ENCODE data around the gene EVX1.

Gene EVX1

GRCh38 chr7:27262121-27262520, 19.5 kb downstream of the EVX1 start:
- TF ChIP-seq FOXM1 (IDR thresholded peaks at IDR 0.05; ENCODE audit: borderline replicate concordance, low read depth) (no peak), TEAD4 (IDR thresholded peaks at IDR 0.05) (no peak), RAD21 (IDR thresholded peaks at IDR 0.05; ENCODE audit: low read depth) (no peak), REST (IDR thresholded peaks at IDR 0.05; ENCODE audit: low read depth) (no peak), ZBTB7A (IDR thresholded peaks at IDR 0.05; ENCODE audit: low read depth) (no peak), EGR1 (IDR thresholded peaks at IDR 0.05) (no peak), TAF1 (IDR thresholded peaks at IDR 0.05; ENCODE audit: low read depth) (no peak), USF1 (IDR thresholded peaks at IDR 0.05) (no peak), EP300 (IDR thresholded peaks at IDR 0.05; ENCODE audit: borderline replicate concordance) (no peak)

DNA sequence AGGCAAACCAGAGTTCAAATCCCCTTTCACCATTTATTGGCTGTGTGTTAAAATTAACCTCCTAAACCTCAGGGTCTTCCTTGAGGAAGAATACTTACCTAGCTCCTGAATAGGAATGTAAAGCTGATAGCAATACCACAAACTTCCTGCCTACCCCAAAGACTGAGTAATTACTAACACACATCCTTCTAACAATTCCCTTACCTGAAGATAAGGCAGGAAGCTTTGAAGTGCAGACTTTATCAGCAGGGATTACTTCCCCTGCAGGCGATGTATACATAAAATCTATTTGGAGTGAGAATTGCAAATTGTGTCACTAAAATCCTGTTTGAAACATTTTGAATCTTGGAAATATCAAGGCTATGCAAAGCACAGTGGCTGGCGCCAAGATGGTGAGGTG, 21.2 kb downstream of the EVX1 start:
- TF ChIP-seq NFIC (IDR thresholded peaks at IDR 0.05) (no peak), TEAD4 (IDR thresholded peaks at IDR 0.05) (no peak), EP300 (IDR thresholded peaks at IDR 0.05; ENCODE audit: borderline replicate concordance) (no peak), ZBTB7A (IDR thresholded peaks at IDR 0.05; ENCODE audit: low read depth) (no peak), EGR1 (IDR thresholded peaks at IDR 0.05) (no peak), REST (IDR thresholded peaks at IDR 0.05; ENCODE audit: low read depth) (no peak)
- TF ChIP-seq, protein P1, sequence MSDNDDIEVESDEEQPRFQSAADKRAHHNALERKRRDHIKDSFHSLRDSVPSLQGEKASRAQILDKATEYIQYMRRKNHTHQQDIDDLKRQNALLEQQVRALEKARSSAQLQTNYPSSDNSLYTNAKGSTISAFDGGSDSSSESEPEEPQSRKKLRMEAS (IDR thresholded peaks at IDR 0.05), result no peak

DNA sequence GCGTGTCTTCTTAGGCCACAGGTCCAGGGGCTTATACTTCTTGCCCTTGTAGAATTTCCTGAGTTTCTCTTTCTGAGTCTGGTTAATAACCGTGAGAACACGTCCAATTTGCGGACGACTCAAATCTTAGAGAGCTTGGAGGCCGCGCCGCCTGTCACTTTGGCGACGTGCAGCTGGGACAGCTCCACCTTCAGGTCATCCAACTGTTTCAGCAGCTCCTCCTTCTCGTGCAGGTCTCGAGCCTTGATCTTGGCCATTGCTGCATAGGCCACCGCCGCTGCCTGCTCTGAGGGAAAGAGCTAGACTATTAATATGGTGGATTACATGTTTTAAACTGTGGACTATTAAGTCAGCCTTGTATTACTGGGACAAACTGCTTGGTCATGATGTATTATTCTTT, 26.9 kb downstream of the EVX1 start:
- no peak for TF ChIP-seq CEBPB (IDR thresholded peaks at IDR 0.05)
- TF ChIP-seq RAD21 (IDR thresholded peaks at IDR 0.05; ENCODE audit: low read depth), result no peak
- TF ChIP-seq EGR1 (IDR thresholded peaks at IDR 0.05), result no peak
- TF ChIP-seq, protein P1 (IDR thresholded peaks at IDR 0.05), result no peak
- no peak for TF ChIP-seq CREB1 (IDR thresholded peaks at IDR 0.05; ENCODE audit: low read depth)
- TF ChIP-seq FOXM1 (IDR thresholded peaks at IDR 0.05; ENCODE audit: borderline replicate concordance, low read depth), result no peak
- TF ChIP-seq TCF12 (IDR thresholded peaks at IDR 0.05; ENCODE audit: low read depth), result no peak
- no peak for TF ChIP-seq USF1 (IDR thresholded peaks at IDR 0.05)
- TF ChIP-seq TEAD4 (IDR thresholded peaks at IDR 0.05), result no peak
- no peak for TF ChIP-seq EP300 (IDR thresholded peaks at IDR 0.05; ENCODE audit: borderline replicate concordance)
- no peak for TF ChIP-seq NFIC (IDR thresholded peaks at IDR 0.05)
- no peak for TF ChIP-seq REST (IDR thresholded peaks at IDR 0.05; ENCODE audit: low read depth)
- TF ChIP-seq YY1 (IDR thresholded peaks at IDR 0.05; ENCODE audit: low read depth), result no peak
- TF ChIP-seq TAF1 (IDR thresholded peaks at IDR 0.05; ENCODE audit: low read depth), result no peak
- no peak for TF ChIP-seq ZBTB7A (IDR thresholded peaks at IDR 0.05; ENCODE audit: low read depth)

DNA sequence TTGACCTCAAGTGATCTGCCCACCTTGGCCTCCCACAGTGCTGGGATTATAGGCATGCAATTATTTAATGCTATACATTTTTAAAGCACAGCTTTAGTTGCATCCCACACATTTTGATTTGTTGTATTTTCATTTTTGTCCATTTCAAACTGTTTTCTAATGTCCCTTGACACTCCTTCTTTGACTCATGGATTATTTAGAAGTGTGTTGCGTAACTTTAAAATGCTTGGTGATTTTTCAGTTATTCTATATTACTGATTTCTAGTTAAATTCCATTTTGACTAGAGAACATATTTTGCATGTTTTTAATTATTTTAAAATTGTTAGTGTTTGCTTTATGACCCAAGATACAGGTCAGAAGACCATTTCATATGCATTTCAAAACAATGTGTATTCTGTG, 28.8 kb downstream of the EVX1 start:
- no peak for TF ChIP-seq CREB1 (IDR thresholded peaks at IDR 0.05; ENCODE audit: low read depth)
- TF ChIP-seq EP300 (IDR thresholded peaks at IDR 0.05; ENCODE audit: borderline replicate concordance), result no peak
- TF ChIP-seq REST (IDR thresholded peaks at IDR 0.05; ENCODE audit: low read depth), result no peak
- no peak for TF ChIP-seq EGR1 (IDR thresholded peaks at IDR 0.05)
- TF ChIP-seq, protein P1 (IDR thresholded peaks at IDR 0.05), result no peak
- no peak for TF ChIP-seq ZBTB7A (IDR thresholded peaks at IDR 0.05; ENCODE audit: low read depth)
- TF ChIP-seq TCF12 (IDR thresholded peaks at IDR 0.05; ENCODE audit: low read depth), result no peak
- no peak for TF ChIP-seq RAD21 (IDR thresholded peaks at IDR 0.05; ENCODE audit: low read depth)
- no peak for TF ChIP-seq FOXM1 (IDR thresholded peaks at IDR 0.05; ENCODE audit: borderline replicate concordance, low read depth)
